ENCODE results near the gene VPS54.

DNA sequence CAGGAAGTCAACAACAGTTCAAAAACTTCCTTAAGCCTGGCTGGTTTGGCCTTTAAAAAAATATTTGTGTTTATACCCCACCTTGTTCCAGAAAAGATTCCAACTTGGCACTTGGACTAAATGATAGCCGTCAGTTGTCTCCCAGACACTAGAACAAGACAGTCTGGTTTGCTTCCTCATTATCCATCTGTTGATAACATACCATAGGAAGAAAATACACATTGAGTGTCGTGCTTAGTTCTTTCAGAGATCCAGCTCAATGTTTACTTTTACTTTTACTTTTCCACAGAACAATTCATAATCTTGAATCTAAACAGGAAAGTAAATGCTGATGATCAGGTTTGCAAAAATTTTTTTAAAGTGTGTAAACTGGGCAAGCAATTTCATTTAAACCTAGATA lies 2.4 kb upstream of the VPS54 start:
- TF ChIP-seq POLR2A (IDR thresholded peaks at IDR 0.05), result no peak
- TF ChIP-seq, protein P1, sequence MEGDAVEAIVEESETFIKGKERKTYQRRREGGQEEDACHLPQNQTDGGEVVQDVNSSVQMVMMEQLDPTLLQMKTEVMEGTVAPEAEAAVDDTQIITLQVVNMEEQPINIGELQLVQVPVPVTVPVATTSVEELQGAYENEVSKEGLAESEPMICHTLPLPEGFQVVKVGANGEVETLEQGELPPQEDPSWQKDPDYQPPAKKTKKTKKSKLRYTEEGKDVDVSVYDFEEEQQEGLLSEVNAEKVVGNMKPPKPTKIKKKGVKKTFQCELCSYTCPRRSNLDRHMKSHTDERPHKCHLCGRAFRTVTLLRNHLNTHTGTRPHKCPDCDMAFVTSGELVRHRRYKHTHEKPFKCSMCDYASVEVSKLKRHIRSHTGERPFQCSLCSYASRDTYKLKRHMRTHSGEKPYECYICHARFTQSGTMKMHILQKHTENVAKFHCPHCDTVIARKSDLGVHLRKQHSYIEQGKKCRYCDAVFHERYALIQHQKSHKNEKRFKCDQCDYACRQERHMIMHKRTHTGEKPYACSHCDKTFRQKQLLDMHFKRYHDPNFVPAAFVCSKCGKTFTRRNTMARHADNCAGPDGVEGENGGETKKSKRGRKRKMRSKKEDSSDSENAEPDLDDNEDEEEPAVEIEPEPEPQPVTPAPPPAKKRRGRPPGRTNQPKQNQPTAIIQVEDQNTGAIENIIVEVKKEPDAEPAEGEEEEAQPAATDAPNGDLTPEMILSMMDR (IDR thresholded peaks at IDR 0.05), result no peak
